Spleen (tissue), 11 donors: ENCODE measurements around the gene ITIH2. TPM values are rescaled to one million over a fixed set of nuclear protein-coding genes. Genes with fewer than 3 reads are reported as not detected.

Source experiments
- DNase-seq: peaks from one replicate; pipeline ENCODE4 v3.0.0-alpha.2; 2020
- H3K27ac ChIP-seq, 8 donors: fragments of 200-600 bp; sonication (generic) in 7 of 8; 1 replicate in 4 of 8; 2 replicates in 4 of 8; pipeline versions ENCODE4 v1.5.0 to v1.8.0; 2016 to 2021; ENCODE audit warnings: inconsistent platforms in 4 of 8, mild to moderate bottlenecking in 4 of 8, moderate library complexity in 1 of 8
- H3K27me3 ChIP-seq, 7 donors: fragments of 200-600 bp; sonication (generic) in 6 of 7; replicated peaks in 1 of 7; 1 replicate in 4 of 7; 2 replicates in 3 of 7; pipeline versions ENCODE4 v1.5.0 to v1.8.0; 2016 to 2021; ENCODE audit warnings: inconsistent platforms in 3 of 7, mild to moderate bottlenecking in 1 of 7
- H3K36me3 ChIP-seq, 6 donors: fragments of 200-600 bp; sonication (generic) in 5 of 6; 1 replicate in 4 of 6; 2 replicates in 2 of 6; pipeline versions ENCODE4 v1.5.0 to v1.8.0; 2016 to 2021; ENCODE audit warnings: inconsistent platforms in 2 of 6
- H3K4me1 ChIP-seq, 6 donors: fragments of 200-600 bp; sonication (generic) in 5 of 6; 1 replicate in 3 of 6; 2 replicates in 3 of 6; pipeline versions ENCODE4 v1.5.0 to v1.8.0; 2016 to 2021; ENCODE audit warnings: inconsistent platforms in 3 of 6
- H3K4me3 ChIP-seq, 8 donors: fragments of 200-600 bp; sonication (generic) in 7 of 8; 1 replicate in 4 of 8; 2 replicates in 4 of 8; pipeline versions ENCODE4 v1.5.0 to v1.8.0; 2016 to 2021; ENCODE audit warnings: inconsistent platforms in 4 of 8, mild to moderate bottlenecking in 4 of 8, moderate library complexity in 2 of 8
- H3K9me3 ChIP-seq, 8 donors: fragments of 200-600 bp; sonication (generic) in 7 of 8; 1 replicate in 4 of 8; 2 replicates in 4 of 8; pipeline versions ENCODE4 v1.5.0 to v1.8.0; 2016 to 2021; ENCODE audit warnings: inconsistent platforms in 4 of 8
- CTCF ChIP-seq, 11 experiments: fragments of 200-600 bp in 7 of 11; fragments of 450-650 bp in 4 of 11; sonication (generic) in 4 of 11; IDR thresholded peaks in 8 of 11; conservative IDR thresholded peaks in 3 of 11; 1 replicate in 7 of 11; 2 replicates in 4 of 11; pipeline versions ENCODE4 v1.4.0 to v1.8.0; 2016 to 2021; ENCODE audit warnings: antibody characterized with exemption in 11 of 11, inconsistent platforms in 4 of 11, mild to moderate bottlenecking in 1 of 11
- POLR2A ChIP-seq, 3 donors: fragments of 450-650 bp; IDR thresholded peaks; one replicate each; pipeline ENCODE4 v1.5.1; 2017; ENCODE audit warnings: antibody characterized with exemption in 3 of 3, mild to moderate bottlenecking in 1 of 3
- POLR2AphosphoS5 ChIP-seq, 3 donors: sonication (generic); formaldehyde crosslinking; IDR thresholded peaks; one replicate each; pipeline ENCODE4 v1.5.1; 2017; ENCODE audit warnings: antibody characterized with exemption in 3 of 3
- WGBS, 5 donors: extraction: QIAGEN DNeasy Blood & Tissue Kit in 3 of 5; methylation state at CpG; one replicate each; pipeline versions ENCODE4 v1.1.5 to v1.1.7; 2013 to 2018; 5-methylcytosine and 5-hydroxymethylcytosine counted together
- intact Hi-C: fragments of 100-400 bp; cut with DNase I; formaldehyde crosslinking; loops from one replicate; pipeline ENCODE4 v1.15.0; 2023; ENCODE audit warnings: low total_unique reads
- polyA plus RNA-seq, 3 donors: library from polyadenylated mRNA; stranded (reverse); fragments of 200-250 nt; gene quantifications; one replicate each; pipeline ENCODE4 v1.2.1, GENCODE V29; 2013
- total RNA-seq, 7 donors: library from RNA; depleted of rRNA in 3 of 7; stranded (reverse); fragments of >200 nt in 3 of 7; fragmentation: NEBNext Ultra II Directional in 4 of 7; extraction: Animal tissue kit (Norgen Biotek cat#: 25700) in 4 of 7; gene quantifications; one replicate each; pipeline versions ENCODE4 v1.1.0 to v1.2.1, GENCODE V29; 2016 to 2021
- donor health status: healthy with polysubstance abuse.
- donor health status: DM: no; HTN: no; CAD: no; lungs with moderate emphysema.
- donor health status: DM: no; HTN: no; CAD: no.
- donor health status: Bipolar disorder and iron deficiency.
- donor health status: healthy.
- donor health status: DM: no; HTN: no; CAD: no.
- donor health status: DM: yes; HTN: yes; CAD: no.

Gene ITIH2
- total and polyA plus RNA-seq, 10 donors = not detected

GRCh38 chr10:7667262-7668141, 35.6 kb upstream of the ITIH2 start:
- H3K27ac ChIP-seq = no peak overlapping the region
- peaks cover 0 to 76% (median 47%) of the 10 kb centered on the region in 7 donors for H3K27me3 ChIP-seq
- no peaks in the 10 kb centered on the region for H3K36me3 ChIP-seq
- intact Hi-C loops = no loop called here
- no peak for TF ChIP-seq POLR2AphosphoS5 (IDR thresholded peaks at IDR 0.05)
- TF ChIP-seq CTCF (IDR thresholded peaks at IDR 0.05 in 8 of 11, conservative IDR thresholded peaks at IDR 0.05 in 3 of 11) = no peak
- TF ChIP-seq POLR2A (IDR thresholded peaks at IDR 0.05) = no peak
- peaks cover 10 to 21% (median 15%) of the 10 kb centered on the region in 6 donors for H3K4me1 ChIP-seq
- DNase-seq = no peak
- 5 to 11% (median 7%) methylated on average over 24 to 44 of the region's 44 CpGs for WGBS, 5 donors
- no peaks in the 10 kb centered on the region for H3K9me3 ChIP-seq
- H3K4me3 ChIP-seq = peak overlapping the region in 5 of 8 donors; percentile 5 to 71 (median 43)

GRCh38 chr10:7670157-7670556, 33.0 kb upstream of the ITIH2 start:
- no peak for TF ChIP-seq POLR2A (IDR thresholded peaks at IDR 0.05)
- TF ChIP-seq CTCF (IDR thresholded peaks at IDR 0.05 in 8 of 11, conservative IDR thresholded peaks at IDR 0.05 in 3 of 11) = no peak
- TF ChIP-seq POLR2AphosphoS5 (IDR thresholded peaks at IDR 0.05) = no peak
- intact Hi-C loops = no loop called here
- peaks cover 10 to 21% (median 15%) of the 10 kb centered on the region in 6 donors for H3K4me1 ChIP-seq
- peaks cover 0 to 66% (median 26%) of the 10 kb centered on the region in 7 donors for H3K27me3 ChIP-seq
- WGBS, 5 donors = 79 to 90% (median 84%) methylated on average over 3 of the region's 3 CpGs
- H3K27ac ChIP-seq = no peak overlapping the region
- H3K36me3 ChIP-seq = no peaks in the 10 kb centered on the region
- no peak overlapping the region for H3K4me3 ChIP-seq
- no peak for DNase-seq
- no peaks in the 10 kb centered on the region for H3K9me3 ChIP-seq

GRCh38 chr10:7672341-7673134, 30.6 kb upstream of the ITIH2 start:
- TF ChIP-seq CTCF (IDR thresholded peaks at IDR 0.05 in 8 of 11, conservative IDR thresholded peaks at IDR 0.05 in 3 of 11) (no peak), POLR2AphosphoS5 (IDR thresholded peaks at IDR 0.05) (no peak), POLR2A (IDR thresholded peaks at IDR 0.05) (no peak)
- Histone ChIP-seq H3K4me1 (peaks cover 0 to 6% (median 1%) of the 10 kb centered on the region in 6 donors), H3K9me3 (no peaks in the 10 kb centered on the region), H3K4me3 (no peak overlapping the region), H3K36me3 (no peaks in the 10 kb centered on the region), H3K27ac (no peak overlapping the region), H3K27me3 (peaks cover 0 to 62% (median 9%) of the 10 kb centered on the region in 7 donors)
- no peak for DNase-seq
- WGBS, 5 donors = 87 to 96% (median 91%) methylated on average over 23 of the region's 23 CpGs
- intact Hi-C loops = no loop called here
